Spleen (tissue), 11 donors: ENCODE data around the gene GFAP. TPM values are rescaled to one million over a fixed set of nuclear protein-coding genes. Genes with fewer than 3 reads are reported as not detected.

ENCODE experiments used
- DNase-seq: peaks from one replicate; pipeline ENCODE4 v3.0.0-alpha.2; 2020
- H3K27ac ChIP-seq, 8 donors: fragments of 200-600 bp; sonication (generic) in 7 of 8; 1 replicate in 4 of 8; 2 replicates in 4 of 8; pipeline versions ENCODE4 v1.5.0 to v1.8.0; 2016 to 2021; ENCODE audit warnings: inconsistent platforms in 4 of 8, mild to moderate bottlenecking in 4 of 8, moderate library complexity in 1 of 8
- H3K27me3 ChIP-seq, 7 donors: fragments of 200-600 bp; sonication (generic) in 6 of 7; replicated peaks in 1 of 7; 1 replicate in 4 of 7; 2 replicates in 3 of 7; pipeline versions ENCODE4 v1.5.0 to v1.8.0; 2016 to 2021; ENCODE audit warnings: inconsistent platforms in 3 of 7, mild to moderate bottlenecking in 1 of 7
- H3K36me3 ChIP-seq, 6 donors: fragments of 200-600 bp; sonication (generic) in 5 of 6; 1 replicate in 4 of 6; 2 replicates in 2 of 6; pipeline versions ENCODE4 v1.5.0 to v1.8.0; 2016 to 2021; ENCODE audit warnings: inconsistent platforms in 2 of 6
- H3K4me1 ChIP-seq, 6 donors: fragments of 200-600 bp; sonication (generic) in 5 of 6; 1 replicate in 3 of 6; 2 replicates in 3 of 6; pipeline versions ENCODE4 v1.5.0 to v1.8.0; 2016 to 2021; ENCODE audit warnings: inconsistent platforms in 3 of 6
- H3K4me3 ChIP-seq, 8 donors: fragments of 200-600 bp; sonication (generic) in 7 of 8; 1 replicate in 4 of 8; 2 replicates in 4 of 8; pipeline versions ENCODE4 v1.5.0 to v1.8.0; 2016 to 2021; ENCODE audit warnings: inconsistent platforms in 4 of 8, mild to moderate bottlenecking in 4 of 8, moderate library complexity in 2 of 8
- H3K9me3 ChIP-seq, 8 donors: fragments of 200-600 bp; sonication (generic) in 7 of 8; 1 replicate in 4 of 8; 2 replicates in 4 of 8; pipeline versions ENCODE4 v1.5.0 to v1.8.0; 2016 to 2021; ENCODE audit warnings: inconsistent platforms in 4 of 8
- POLR2A ChIP-seq, 3 donors: fragments of 450-650 bp; IDR thresholded peaks; one replicate each; pipeline ENCODE4 v1.5.1; 2017; ENCODE audit warnings: antibody characterized with exemption in 3 of 3, mild to moderate bottlenecking in 1 of 3
- POLR2AphosphoS5 ChIP-seq, 3 donors: sonication (generic); formaldehyde crosslinking; IDR thresholded peaks; one replicate each; pipeline ENCODE4 v1.5.1; 2017; ENCODE audit warnings: antibody characterized with exemption in 3 of 3
- WGBS, 5 donors: extraction: QIAGEN DNeasy Blood & Tissue Kit in 3 of 5; methylation state at CpG; one replicate each; pipeline versions ENCODE4 v1.1.5 to v1.1.7; 2013 to 2018; 5-methylcytosine and 5-hydroxymethylcytosine counted together
- intact Hi-C: fragments of 100-400 bp; cut with DNase I; formaldehyde crosslinking; loops from one replicate; pipeline ENCODE4 v1.15.0; 2023; ENCODE audit warnings: low total_unique reads
- polyA plus RNA-seq, 3 donors: library from polyadenylated mRNA; stranded (reverse); fragments of 200-250 nt; gene quantifications; one replicate each; pipeline ENCODE4 v1.2.1, GENCODE V29; 2013
- total RNA-seq, 7 donors: library from RNA; depleted of rRNA in 3 of 7; stranded (reverse); fragments of >200 nt in 3 of 7; fragmentation: NEBNext Ultra II Directional in 4 of 7; extraction: Animal tissue kit (Norgen Biotek cat#: 25700) in 4 of 7; gene quantifications; one replicate each; pipeline versions ENCODE4 v1.1.0 to v1.2.1, GENCODE V29; 2016 to 2021
- TF ChIP-seq, protein P1 (sequence below), 11 experiments: fragments of 200-600 bp in 7 of 11; fragments of 450-650 bp in 4 of 11; sonication (generic) in 4 of 11; IDR thresholded peaks in 8 of 11; conservative IDR thresholded peaks in 3 of 11; 1 replicate in 7 of 11; 2 replicates in 4 of 11; pipeline versions ENCODE4 v1.4.0 to v1.8.0; 2016 to 2021; ENCODE audit warnings: antibody characterized with exemption in 11 of 11, inconsistent platforms in 4 of 11, mild to moderate bottlenecking in 1 of 11
- donor health status: healthy with polysubstance abuse.
- donor health status: DM: no; HTN: no; CAD: no; lungs with moderate emphysema.
- donor health status: DM: no; HTN: no; CAD: no.
- donor health status: Bipolar disorder and iron deficiency.
- donor health status: healthy.
- donor health status: DM: no; HTN: no; CAD: no.
- donor health status: DM: yes; HTN: yes; CAD: no.

GFAP gene
- total and polyA plus RNA-seq, 10 donors: 0.32 to 1.7 (median 0.54) TPM; not detected in 5

DNA sequence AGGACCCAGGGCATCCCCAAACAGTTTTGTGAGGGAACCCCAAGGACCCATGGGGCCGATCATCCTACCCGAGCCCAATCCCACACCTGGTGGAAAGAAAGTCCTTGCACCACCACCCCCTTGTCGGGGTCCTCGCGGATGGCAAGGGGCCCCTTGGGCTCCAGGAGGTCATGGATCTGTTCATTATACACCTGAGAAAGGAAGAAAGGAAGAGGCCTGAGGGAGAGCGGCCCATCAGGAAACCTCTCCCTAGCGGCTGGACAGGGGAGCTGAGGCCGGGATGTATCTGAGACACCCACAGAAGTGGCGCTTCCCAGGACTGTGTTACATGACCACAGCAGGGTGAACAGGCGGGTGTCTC, 19.4 kb upstream of the GFAP start:
- Histone ChIP-seq H3K4me1 (no peaks in the 10 kb centered on the region), H3K36me3 (peaks cover 0 to 72% (median 0%) of the 10 kb centered on the region in 6 donors), H3K27me3 (no peaks in the 10 kb centered on the region), H3K27ac (no peak overlapping the region), H3K4me3 (no peak overlapping the region), H3K9me3 (peaks cover 0 to 10% (median 7%) of the 10 kb centered on the region in 8 donors)
- 90 to 97% (median 96%) methylated on average over 9 to 10 of the region's 10 CpGs for WGBS, 5 donors
- intact Hi-C loops: no loop called here
- TF ChIP-seq POLR2AphosphoS5 (IDR thresholded peaks at IDR 0.05) (no peak), POLR2A (IDR thresholded peaks at IDR 0.05) (no peak)
- TF ChIP-seq, protein P1, sequence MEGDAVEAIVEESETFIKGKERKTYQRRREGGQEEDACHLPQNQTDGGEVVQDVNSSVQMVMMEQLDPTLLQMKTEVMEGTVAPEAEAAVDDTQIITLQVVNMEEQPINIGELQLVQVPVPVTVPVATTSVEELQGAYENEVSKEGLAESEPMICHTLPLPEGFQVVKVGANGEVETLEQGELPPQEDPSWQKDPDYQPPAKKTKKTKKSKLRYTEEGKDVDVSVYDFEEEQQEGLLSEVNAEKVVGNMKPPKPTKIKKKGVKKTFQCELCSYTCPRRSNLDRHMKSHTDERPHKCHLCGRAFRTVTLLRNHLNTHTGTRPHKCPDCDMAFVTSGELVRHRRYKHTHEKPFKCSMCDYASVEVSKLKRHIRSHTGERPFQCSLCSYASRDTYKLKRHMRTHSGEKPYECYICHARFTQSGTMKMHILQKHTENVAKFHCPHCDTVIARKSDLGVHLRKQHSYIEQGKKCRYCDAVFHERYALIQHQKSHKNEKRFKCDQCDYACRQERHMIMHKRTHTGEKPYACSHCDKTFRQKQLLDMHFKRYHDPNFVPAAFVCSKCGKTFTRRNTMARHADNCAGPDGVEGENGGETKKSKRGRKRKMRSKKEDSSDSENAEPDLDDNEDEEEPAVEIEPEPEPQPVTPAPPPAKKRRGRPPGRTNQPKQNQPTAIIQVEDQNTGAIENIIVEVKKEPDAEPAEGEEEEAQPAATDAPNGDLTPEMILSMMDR (IDR thresholded peaks at IDR 0.05 in 8 of 11, conservative IDR thresholded peaks at IDR 0.05 in 3 of 11): no peak
- peak; percentile 37 for DNase-seq

- Histone ChIP-seq H3K27me3 (no peaks in the 10 kb centered on the region), H3K27ac (peak overlapping the region in 1 of 8 donors; percentile 8), H3K9me3 (peaks cover 0 to 10% (median 7%) of the 10 kb centered on the region in 8 donors), H3K36me3 (peaks cover 0 to 78% (median 0%) of the 10 kb centered on the region in 6 donors), H3K4me1 (no peaks in the 10 kb centered on the region), H3K4me3 (no peak overlapping the region)
- 86 to 96% (median 91%) methylated on average over 32 to 34 of the region's 34 CpGs for WGBS, 5 donors
- intact Hi-C loops: no loop called here
- TF ChIP-seq POLR2A (IDR thresholded peaks at IDR 0.05) (no peak), POLR2AphosphoS5 (IDR thresholded peaks at IDR 0.05) (peak in 2 of 3 donors; percentile 8 to 61)
- TF ChIP-seq, protein P1 (IDR thresholded peaks at IDR 0.05 in 8 of 11, conservative IDR thresholded peaks at IDR 0.05 in 3 of 11): no peak
- DNase-seq: peak; percentile 66
These were observed 18.8 kb upstream of the GFAP start for GRCh38 chr17:44933824-44934744.

DNA sequence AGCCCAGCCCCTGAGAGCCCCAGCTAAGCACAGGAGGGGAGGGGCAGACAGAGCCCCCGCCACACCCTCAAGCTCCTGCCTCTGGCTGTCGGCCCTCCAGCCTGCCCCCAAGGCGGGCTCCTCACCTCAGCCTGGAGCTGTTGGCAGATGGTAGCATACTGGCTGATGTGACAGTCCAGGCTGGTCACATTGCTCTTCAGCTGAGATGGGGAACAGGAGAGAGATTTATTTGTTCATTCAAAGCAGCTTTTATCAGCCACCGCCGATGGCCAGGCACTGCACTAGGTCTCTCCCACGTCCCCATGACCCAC, 17.4 kb upstream of the GFAP start:
- no peaks in the 10 kb centered on the region for H3K9me3 ChIP-seq
- DNase-seq: no peak
- H3K27me3 ChIP-seq: no peaks in the 10 kb centered on the region
- peaks cover 0 to 85% (median 0%) of the 10 kb centered on the region in 6 donors for H3K36me3 ChIP-seq
- WGBS, 5 donors: 83 to 98% (median 90%) methylated on average over 4 to 6 of the region's 6 CpGs
- intact Hi-C loops: no loop called here
- H3K4me1 ChIP-seq: no peaks in the 10 kb centered on the region
- H3K4me3 ChIP-seq: no peak overlapping the region
- TF ChIP-seq POLR2AphosphoS5 (IDR thresholded peaks at IDR 0.05): no peak
- TF ChIP-seq, protein P1 (IDR thresholded peaks at IDR 0.05 in 8 of 11, conservative IDR thresholded peaks at IDR 0.05 in 3 of 11): no peak
- TF ChIP-seq POLR2A (IDR thresholded peaks at IDR 0.05): no peak
- H3K27ac ChIP-seq: no peak overlapping the region

- Histone ChIP-seq H3K4me1 (no peaks in the 10 kb centered on the region), H3K27me3 (no peaks in the 10 kb centered on the region), H3K4me3 (no peak overlapping the region), H3K36me3 (peaks cover 0 to 90% (median 0%) of the 10 kb centered on the region in 6 donors), H3K9me3 (no peaks in the 10 kb centered on the region), H3K27ac (no peak overlapping the region)
- TF ChIP-seq POLR2A (IDR thresholded peaks at IDR 0.05): no peak
- TF ChIP-seq, protein P1 (IDR thresholded peaks at IDR 0.05 in 8 of 11, conservative IDR thresholded peaks at IDR 0.05 in 3 of 11): no peak
- no peak for TF ChIP-seq POLR2AphosphoS5 (IDR thresholded peaks at IDR 0.05)
- intact Hi-C loops: no loop called here
- DNase-seq: peak; percentile 39
- WGBS, 5 donors: 85 to 98% (median 95%) methylated on average over 7 to 8 of the region's 8 CpGs
These were observed 16.9 kb upstream of the GFAP start for GRCh38 chr17:44932096-44932786.
